ACC112 (cell line): Measurements from ENCODE around the gene TBC1D23.
A peak's percentile ranks its signal among the peaks of the same experiment; 100 is the strongest.
"Not testable (repeated sequence)": the region's sequence is repeated elsewhere in the genome, so short reads cannot be mapped to it uniquely, and the experiment has no call there.

Experiments
- H2AFZ ChIP-seq: fragments of 200-600 bp; sonication (generic); one replicate; pipeline ENCODE4 v1.6.0; 2017; ENCODE audit warnings: antibody characterized with exemption, low read length; ENCODE audit not compliant: unreplicated experiment
- H3K27ac ChIP-seq: fragments of 200-600 bp; sonication (generic); 2 replicates; pipeline ENCODE4 v1.5.1; 2014; ENCODE audit warnings: low read depth, mild to moderate bottlenecking, antibody characterized with exemption, low read length, moderate library complexity
- H3K27me3 ChIP-seq: fragments of 200-600 bp; sonication (generic); 2 replicates; pipeline ENCODE4 v1.6.1; 2014; ENCODE audit warnings: mild to moderate bottlenecking, antibody characterized with exemption, low read length, moderate library complexity, mixed read lengths; ENCODE audit not compliant: insufficient read depth
- H3K36me3 ChIP-seq: fragments of 200-600 bp; sonication (generic); 2 replicates; pipeline ENCODE4 v1.6.1; 2016; ENCODE audit warnings: mild to moderate bottlenecking, antibody characterized with exemption, low read length, moderate library complexity, mixed read lengths; ENCODE audit not compliant: insufficient read depth
- H3K4me1 ChIP-seq: fragments of 200-600 bp; sonication (generic); one replicate; pipeline ENCODE4 v1.6.1; 2016; ENCODE audit warnings: low read length, mixed read lengths; ENCODE audit not compliant: insufficient read depth, unreplicated experiment, control insufficient read depth
- H3K4me3 ChIP-seq: fragments of 200-600 bp; sonication (generic); 2 replicates; pipeline ENCODE4 v1.5.1; 2014; ENCODE audit warnings: mild to moderate bottlenecking, low read depth, low read length
- H3K79me2 ChIP-seq: fragments of 200-600 bp; sonication (generic); one replicate; pipeline ENCODE4 v1.6.0; 2016; ENCODE audit warnings: low read length; ENCODE audit not compliant: control insufficient read depth, unreplicated experiment, insufficient read depth

Gene TBC1D23

GRCh38 chr3:100269001-100269400 lies 8.2 kb downstream of the TBC1D23 start:
- peak overlapping the region; percentile 18 for H3K4me3 ChIP-seq
- peak overlapping the region; percentile 73 for H3K27ac ChIP-seq
- peaks cover 83% of the 10 kb centered on the region for H3K79me2 ChIP-seq
- H2AFZ ChIP-seq, result no peak overlapping the region
- no peaks in the 10 kb centered on the region for H3K36me3 ChIP-seq
- peaks cover 57% of the 10 kb centered on the region for H3K4me1 ChIP-seq
- H3K27me3 ChIP-seq, result no peaks in the 10 kb centered on the region

DNA sequence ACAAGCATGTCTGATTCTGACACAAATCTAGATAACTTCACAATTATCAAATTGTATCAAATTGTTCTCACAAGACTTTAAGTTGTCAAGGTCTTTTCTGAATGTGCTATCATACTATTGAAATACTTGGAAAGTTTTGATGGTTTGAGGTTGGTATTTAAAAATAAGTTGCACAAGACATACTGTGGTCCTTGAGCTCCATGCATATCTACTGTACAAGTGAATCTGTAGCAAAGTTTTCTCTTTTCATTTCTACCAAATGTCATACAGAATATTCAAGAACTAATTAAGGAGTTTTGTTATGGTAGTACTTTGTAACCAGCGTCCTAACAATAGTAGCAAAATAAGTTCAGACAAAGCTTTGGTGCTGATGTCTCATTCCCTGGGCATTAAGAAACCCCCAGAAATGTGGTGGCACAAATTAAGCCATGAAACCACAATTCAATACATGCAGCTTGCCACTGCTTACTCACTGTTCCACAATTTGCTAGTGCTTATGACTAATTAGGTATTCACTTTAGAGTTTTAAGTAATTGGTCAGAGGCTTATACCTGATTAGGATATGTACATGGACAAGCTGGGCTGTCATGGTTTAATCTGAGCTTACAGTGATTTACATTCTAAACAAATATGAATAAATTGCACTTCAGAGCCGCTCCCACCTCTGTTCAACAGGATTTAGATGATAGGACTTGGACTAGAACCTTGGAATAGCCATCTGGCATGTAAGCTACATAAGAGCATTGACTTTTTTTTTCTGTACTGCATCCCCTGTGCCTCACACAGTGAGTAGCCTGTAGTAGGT lies 8.8 kb downstream of the TBC1D23 start:
- no peaks in the 10 kb centered on the region for H3K27me3 ChIP-seq
- peak overlapping the region; percentile 18 for H3K4me3 ChIP-seq
- no peak overlapping the region for H2AFZ ChIP-seq
- H3K4me1 ChIP-seq, result peaks cover 51% of the 10 kb centered on the region
- peak overlapping the region; percentile 73 for H3K27ac ChIP-seq
- peaks cover 79% of the 10 kb centered on the region for H3K79me2 ChIP-seq
- no peaks in the 10 kb centered on the region for H3K36me3 ChIP-seq

DNA sequence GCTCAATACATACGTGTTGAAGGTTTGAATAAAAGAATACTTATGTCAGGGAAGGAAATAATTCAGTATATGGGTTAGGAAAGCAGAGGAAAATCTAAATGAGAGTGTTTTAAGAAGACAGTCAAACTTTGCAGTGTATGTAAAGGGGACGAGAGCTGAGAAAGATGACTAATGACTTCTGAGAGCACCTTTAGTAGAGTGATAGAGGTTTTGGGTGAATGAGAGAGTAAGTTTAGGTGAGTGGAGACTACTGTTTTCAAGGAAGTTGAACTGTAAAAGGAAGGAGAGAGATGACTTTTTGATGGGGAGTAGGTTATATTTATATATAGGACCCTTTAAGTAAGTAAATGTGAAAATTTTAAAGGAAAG lies 9.4 kb downstream of the TBC1D23 start:
- Histone ChIP-seq H3K27me3 (no peaks in the 10 kb centered on the region), H3K4me3 (peak overlapping the region; percentile 18), H3K36me3 (no peaks in the 10 kb centered on the region), H3K27ac (peak overlapping the region; percentile 73), H3K4me1 (peaks cover 45% of the 10 kb centered on the region), H3K79me2 (peaks cover 78% of the 10 kb centered on the region), H2AFZ (no peak overlapping the region)

DNA sequence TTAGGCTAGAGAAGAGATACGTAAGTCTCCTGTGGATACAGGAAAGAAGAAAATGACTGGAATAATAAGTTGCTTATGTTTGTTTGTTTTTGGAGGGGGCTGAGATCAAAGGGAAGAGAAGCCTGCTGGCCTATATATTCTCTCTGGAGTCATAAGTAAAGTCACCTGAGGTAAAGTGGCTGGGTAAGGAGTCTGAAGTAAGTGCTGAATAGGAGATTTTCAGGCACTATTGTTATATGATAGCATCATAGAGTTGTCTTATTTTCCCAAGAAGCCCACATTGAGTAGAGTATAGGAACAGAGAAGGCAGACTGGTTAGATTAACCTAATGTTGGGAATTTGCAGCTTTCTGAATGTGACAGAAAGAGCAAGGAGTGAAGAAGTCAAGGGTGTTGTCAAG lies 10.7 kb downstream of the TBC1D23 start:
- Histone ChIP-seq H2AFZ (no peak overlapping the region), H3K36me3 (no peaks in the 10 kb centered on the region), H3K4me3 (no peak overlapping the region), H3K27ac (no peak overlapping the region), H3K27me3 (no peaks in the 10 kb centered on the region), H3K4me1 (peaks cover 45% of the 10 kb centered on the region), H3K79me2 (peaks cover 79% of the 10 kb centered on the region)

DNA sequence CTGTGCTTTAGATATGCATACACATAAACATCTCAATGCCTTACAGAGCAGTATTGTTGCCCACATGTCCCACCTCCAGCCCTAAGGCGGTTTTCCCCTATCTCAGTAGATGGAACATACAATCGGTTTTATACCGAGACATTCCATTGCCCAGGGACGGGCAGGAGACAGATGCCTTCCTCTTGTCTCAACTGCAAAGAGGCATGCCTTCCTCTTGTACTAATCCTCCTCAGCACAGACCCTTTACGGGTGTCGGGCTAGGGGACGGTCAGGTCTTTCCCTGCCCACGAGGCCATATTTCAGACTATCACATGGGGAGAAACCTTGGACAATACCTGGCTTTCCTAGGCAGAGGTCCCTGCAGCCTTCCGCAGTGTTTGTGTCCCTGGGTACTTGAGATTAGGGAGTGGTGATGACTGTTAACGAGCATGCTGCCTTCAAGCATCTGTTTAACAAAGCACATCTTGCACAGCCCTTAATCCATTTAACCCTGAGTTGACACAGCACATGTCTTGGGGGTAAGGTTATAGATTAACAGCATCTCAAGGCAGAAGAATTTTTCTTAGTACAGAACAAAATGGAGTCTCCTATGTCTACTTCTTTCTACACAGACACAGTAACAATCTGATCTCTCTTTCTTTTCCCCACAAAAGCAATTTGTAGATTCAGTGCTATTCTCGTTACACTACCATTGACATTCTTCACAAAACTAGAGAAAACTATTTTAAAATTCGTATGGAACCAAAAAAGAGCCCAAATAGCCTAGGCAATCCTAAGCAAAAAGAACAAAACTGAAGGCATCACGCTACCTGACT lies 12.2 kb downstream of the TBC1D23 start:
- not testable (repeated sequence) for H2AFZ ChIP-seq, H3K27me3 ChIP-seq, H3K36me3 ChIP-seq, H3K27ac ChIP-seq, H3K4me3 ChIP-seq
- H3K79me2 ChIP-seq, result peaks cover 78% of the 10 kb centered on the region
- H3K4me1 ChIP-seq, result peaks cover 32% of the 10 kb centered on the region

DNA sequence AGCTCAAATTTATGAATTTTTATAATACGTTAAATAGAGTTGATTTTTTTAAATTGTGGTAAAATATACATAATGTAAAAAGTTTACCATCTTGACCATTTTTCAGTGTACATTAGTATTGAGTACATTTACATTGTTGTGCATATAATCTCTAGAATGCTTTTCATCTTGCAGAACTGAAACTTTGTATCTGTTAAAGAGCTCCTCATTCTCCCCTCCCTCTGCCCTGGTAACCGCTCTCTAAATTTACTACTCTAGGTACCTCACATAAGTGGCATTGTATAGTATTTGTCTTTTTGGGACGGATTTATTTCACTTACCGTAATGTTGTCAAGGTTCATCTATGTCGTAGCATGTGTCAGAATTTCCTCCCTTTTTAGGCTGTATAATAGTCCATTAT lies 13.6 kb downstream of the TBC1D23 start:
- no peaks in the 10 kb centered on the region for H3K27me3 ChIP-seq
- H3K79me2 ChIP-seq, result peaks cover 72% of the 10 kb centered on the region
- no peaks in the 10 kb centered on the region for H3K36me3 ChIP-seq
- no peak overlapping the region for H3K27ac ChIP-seq
- peaks cover 18% of the 10 kb centered on the region for H3K4me1 ChIP-seq
- H2AFZ ChIP-seq, result no peak overlapping the region
- no peak overlapping the region for H3K4me3 ChIP-seq

DNA sequence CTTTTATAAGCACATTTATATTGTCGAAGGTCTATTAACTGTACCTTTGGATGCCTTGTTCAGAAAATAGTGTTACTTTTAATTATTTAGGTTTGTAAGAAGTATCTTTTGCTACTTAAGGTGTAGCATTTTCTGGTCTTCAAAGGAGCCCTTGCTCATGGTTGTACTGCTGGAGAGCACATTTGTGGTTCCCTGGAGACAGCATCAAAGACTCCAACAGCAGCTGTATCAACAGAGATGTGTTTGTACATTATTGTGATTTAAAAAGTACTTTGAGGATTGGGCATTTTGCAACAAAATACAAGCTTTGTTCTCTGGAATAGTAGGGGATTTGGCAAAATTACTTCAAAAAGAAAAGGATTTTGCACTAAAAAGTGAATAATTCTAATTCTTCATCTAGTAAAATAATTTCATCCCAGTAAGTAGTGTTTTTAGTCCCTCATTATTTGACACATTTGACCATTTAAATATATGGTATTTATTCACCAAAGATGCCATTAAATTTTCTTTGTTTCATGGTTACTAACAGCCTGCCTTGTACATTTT lies 16.5 kb downstream of the TBC1D23 start:
- Histone ChIP-seq H3K79me2 (peaks cover 47% of the 10 kb centered on the region), H3K27ac (no peak overlapping the region), H3K36me3 (peaks cover 3% of the 10 kb centered on the region; the same call in 1 of the 2 replicates), H3K27me3 (no peaks in the 10 kb centered on the region), H3K4me3 (no peak overlapping the region), H3K4me1 (peaks cover 4% of the 10 kb centered on the region), H2AFZ (no peak overlapping the region)

- Histone ChIP-seq H3K4me1 (peaks cover 4% of the 10 kb centered on the region), H3K27me3 (no peaks in the 10 kb centered on the region), H2AFZ (no peak overlapping the region), H3K79me2 (peaks cover 42% of the 10 kb centered on the region), H3K27ac (no peak overlapping the region), H3K4me3 (no peak overlapping the region), H3K36me3 (peaks cover 14% of the 10 kb centered on the region)
Measured at GRCh38 chr3:100278910-100279309, 18.1 kb downstream of the TBC1D23 start.

GRCh38 chr3:100288288-100288894 lies 27.6 kb downstream of the TBC1D23 start:
- H3K79me2 ChIP-seq, result no peaks in the 10 kb centered on the region
- no peak overlapping the region for H3K27ac ChIP-seq
- peaks cover 9% of the 10 kb centered on the region for H3K4me1 ChIP-seq
- H2AFZ ChIP-seq, result no peak overlapping the region
- H3K27me3 ChIP-seq, result no peaks in the 10 kb centered on the region
- H3K36me3 ChIP-seq, result peaks cover 22% of the 10 kb centered on the region
- H3K4me3 ChIP-seq, result no peak overlapping the region

DNA sequence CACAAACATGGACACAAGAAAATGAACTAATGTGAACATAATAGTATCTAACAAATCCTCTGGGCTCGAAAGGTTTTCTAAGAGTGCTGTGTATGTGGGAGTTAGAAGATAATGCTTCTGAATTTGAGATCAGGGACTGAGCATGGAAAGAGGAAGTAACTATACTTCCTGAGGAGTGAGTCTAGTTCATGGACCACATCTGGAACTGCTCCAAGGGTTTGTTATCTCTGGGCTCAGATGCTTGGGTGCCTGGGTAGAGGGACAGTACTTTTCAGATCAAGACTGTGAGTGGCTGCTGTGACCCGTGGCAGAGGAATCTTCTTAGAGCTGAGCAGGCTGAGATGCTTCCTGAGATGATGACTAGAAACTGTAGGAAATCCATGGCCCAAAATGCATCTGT lies 28.5 kb downstream of the TBC1D23 start:
- H3K4me3 ChIP-seq, result no peak overlapping the region
- no peak overlapping the region for H2AFZ ChIP-seq
- no peaks in the 10 kb centered on the region for H3K79me2 ChIP-seq
- H3K27ac ChIP-seq, result no peak overlapping the region
- H3K4me1 ChIP-seq, result peaks cover 9% of the 10 kb centered on the region
- H3K36me3 ChIP-seq, result peaks cover 19% of the 10 kb centered on the region
- H3K27me3 ChIP-seq, result no peaks in the 10 kb centered on the region
